NCI-H1694 treated with DMSO at 0.1 percent for 48 hours (cell line): Measurements from ENCODE around the gene WIPF3.
"Not testable (repeated sequence)": the region's sequence is repeated elsewhere in the genome, so short reads cannot be mapped to it uniquely, and the experiment has no call there.

Source experiments
- DNase-seq: peaks from one replicate; lab custom pipeline; 2025; lab: John Stamatoyannopoulos, UW

Gene WIPF3

DNA sequence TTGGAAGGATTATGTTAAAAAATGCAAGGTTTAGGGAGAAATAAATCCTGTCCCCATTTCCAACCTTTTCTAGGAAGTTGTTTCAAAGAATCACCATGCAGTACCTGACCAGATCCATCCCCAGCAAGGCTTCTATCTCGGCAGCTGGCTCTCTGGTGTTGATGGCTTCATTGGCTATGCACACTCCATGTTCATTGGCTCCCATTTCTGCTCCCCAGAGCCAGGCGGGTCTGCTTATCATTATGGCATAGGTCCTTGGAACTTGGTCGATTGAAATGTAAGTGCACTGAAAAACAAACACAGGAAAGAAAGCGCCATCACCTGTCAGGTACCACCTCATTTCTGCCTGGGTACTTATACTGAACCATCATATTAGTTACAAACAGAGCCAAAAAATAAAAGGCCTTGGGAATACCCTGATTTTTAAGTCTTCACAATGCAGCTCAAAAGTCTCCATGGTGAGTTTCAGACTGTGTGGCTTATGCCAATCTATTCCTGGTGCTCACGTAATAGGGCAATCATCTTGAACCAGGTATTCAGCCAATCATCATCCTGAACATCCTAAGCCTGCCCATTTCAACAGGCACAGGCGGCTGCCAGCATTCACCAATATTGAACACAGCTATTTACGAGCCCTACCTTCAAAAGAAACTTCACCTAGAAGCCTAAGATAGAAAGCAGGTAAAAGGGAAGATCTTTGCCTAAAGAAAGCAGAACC lies 148.9 kb downstream of the WIPF3 start:
- no peak for DNase-seq

DNA sequence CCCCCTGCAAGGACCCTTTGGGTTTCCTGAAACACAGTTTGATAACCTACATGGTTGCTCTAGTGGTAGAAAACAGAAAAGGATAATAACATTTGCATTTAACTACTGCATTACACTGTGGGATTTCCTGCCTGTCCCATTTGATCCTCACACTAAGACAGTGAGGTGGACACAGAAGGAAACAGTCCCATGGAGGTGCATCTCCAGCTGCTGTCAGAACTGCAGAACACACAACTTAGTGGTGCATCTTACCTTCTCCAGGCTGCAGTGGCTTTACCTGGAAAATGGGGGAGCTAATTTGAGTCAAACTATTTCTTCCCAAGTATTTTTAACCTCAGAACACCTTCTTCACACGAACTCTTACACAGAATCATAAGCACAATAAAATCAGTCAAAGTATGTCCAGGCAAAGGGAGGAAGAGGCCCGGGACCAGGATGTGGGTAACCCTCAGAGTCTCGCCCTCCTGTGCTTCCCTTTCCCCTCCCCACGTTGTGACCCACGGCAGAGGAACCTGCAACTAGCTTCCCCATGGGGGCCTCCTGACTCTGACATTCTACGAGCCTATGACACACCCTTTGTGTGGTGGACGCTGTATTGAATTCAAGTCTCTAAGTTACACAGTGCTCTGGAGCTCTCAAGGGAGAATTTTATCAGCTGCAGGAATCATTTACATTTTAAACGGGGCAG lies 149.6 kb downstream of the WIPF3 start:
- DNase-seq, result no peak

DNA sequence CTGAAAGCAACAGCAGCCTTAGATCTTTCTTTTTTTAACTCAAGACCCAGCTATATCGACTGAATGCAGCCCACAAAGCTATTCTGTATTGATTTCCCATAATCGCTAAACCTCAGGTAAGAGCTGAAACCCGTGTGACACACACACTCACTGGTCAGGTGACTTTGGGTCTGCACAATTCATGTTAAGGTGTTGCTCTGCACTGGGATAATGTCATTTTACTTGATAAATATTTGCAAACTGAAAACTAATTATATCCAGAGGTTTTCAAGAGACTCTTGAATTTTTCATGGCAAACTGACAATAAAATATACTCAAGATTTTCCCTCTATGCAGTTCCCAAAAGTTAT lies 150.2 kb downstream of the WIPF3 start:
- DNase-seq, result no peak

DNA sequence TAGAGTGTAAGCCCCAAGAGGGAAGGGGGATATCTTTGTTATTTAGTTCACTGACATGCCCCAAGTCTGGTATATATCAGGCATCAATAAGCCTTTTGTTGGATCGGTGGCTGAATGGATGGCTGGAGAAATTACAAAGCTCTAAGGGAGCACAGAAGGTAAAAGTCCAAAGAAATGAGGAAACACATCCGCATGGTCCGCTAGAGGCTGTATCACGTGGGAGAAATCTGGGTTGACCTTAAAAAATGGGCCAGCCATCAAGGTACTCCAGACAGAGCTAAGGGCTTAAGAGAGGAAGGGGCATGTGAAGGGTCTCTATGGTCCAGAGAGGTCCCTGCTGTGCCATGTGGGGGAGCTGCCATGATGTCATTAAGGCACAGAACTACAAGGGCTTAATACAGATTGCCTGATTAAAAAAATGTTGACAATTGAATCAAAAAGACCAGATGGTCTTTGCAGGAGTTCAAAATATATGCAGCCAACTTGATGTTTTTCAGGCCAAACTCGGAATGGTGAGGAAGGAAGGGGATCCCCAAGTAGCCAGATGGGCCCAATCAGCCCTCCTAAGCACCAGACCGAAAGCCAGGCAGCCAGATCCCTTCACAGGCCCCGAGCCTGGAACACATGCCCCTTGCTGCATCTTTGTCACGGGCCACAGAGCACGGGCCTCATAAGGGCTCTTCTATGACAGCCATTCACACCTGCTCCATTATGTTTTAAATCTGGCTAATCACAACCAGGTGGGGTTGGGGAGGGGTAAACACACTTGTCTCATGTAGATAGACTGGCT lies 151.4 kb downstream of the WIPF3 start:
- DNase-seq, result peak; percentile 79

DNA sequence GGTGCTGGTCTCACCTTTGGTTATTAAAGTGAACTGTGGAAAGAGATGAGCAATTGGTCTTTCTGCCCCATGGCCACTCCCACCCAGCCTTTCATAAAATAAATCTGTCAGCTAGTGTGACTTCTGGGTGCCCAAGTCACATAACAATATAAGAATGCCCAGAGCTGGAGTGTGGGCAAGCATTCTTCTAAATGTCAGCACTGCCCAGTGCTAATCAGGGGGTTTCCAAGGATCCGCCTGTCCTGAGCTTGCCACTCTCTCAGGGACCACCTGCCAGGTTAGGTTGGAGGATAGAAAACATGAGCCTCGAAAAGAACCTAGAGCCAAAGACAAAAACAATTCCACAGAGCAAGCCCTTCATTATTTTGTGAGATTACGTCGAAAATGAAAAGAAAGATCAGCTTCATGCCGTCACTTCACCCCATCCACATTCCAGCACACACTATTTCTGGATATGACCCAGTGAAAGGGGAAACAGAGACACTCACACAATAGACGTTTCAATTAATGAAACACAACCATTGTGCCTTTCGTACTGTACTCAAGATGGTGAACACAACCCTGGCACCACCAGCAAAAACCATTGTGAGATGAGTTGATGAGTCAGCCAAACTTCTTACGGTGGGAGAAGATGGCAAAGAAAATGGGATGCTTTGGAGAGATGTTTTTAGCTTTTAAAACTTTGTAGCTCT lies 152.5 kb downstream of the WIPF3 start:
- DNase-seq, result no peak

DNA sequence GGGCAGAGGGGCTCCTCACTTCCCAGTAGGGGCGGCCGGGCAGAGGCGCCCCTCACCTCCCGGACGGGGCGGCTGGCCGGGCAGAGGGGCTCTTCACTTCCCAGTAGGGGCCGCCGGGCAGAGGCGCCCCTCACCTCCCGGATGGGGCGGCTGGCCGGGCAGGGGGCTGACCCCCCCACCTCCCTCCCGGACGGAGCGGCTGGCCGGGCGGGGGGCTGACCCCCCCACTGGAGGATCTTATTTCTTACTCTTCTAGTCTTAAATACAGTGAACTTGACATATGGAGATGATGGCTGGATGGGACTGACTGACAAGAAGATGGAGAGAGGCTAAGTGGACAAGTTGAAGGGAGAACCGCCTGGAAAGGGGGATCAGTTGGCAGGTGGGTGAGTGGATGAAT lies 155.3 kb downstream of the WIPF3 start:
- DNase-seq, result not testable (repeated sequence)

DNA sequence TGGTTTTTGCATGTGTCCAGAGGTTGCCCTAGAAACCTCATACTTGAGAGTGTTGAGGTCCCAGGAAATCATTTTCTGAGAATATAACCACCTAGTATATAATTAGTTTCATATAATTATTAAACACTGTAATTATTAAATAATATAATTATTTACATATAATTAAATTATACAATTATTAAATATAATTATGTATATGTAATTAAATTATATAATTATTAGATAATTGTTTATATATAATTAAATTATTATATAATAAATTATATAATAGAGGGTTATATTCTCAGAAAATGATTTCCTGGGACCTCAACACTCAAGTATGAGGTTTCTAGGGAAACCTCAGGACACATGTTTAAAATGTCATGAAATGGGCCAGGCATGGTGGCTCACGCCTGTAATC lies 155.7 kb downstream of the WIPF3 start:
- no peak for DNase-seq

DNA sequence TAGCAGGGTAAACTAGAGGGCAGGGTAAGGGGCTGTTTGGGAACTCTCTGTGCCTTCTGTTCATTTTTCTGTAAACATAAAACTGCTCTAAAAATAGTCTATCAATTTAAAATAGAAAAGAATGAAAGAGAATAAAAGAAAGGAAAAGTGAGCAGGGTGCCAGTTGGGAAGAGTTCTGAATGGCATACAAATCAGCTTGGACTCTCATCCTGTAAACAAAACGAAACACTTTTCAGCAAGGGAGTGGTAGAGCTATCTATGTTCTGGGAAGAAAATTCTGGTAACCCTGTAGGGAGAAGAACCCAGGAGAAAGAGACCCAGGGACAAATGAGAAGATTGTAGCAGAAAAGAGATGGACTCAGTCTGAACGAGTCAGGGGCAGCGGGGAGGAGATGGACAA lies 158.7 kb downstream of the WIPF3 start:
- DNase-seq, result no peak
